Osteoblast (primary cell): Measurements from ENCODE around the gene RNF6. TPM values are rescaled to one million over a fixed set of nuclear protein-coding genes. Genes with fewer than 3 reads are reported as not detected.
A peak's percentile ranks its signal among the peaks of the same experiment; 100 is the strongest.

Experiments
- DNase-seq: peaks from one replicate; pipeline ENCODE4 v3.0.0; 2011; ENCODE audit warnings: low spot score, mixed read lengths; ENCODE audit not compliant: insufficient read length; ENCODE audit errors: missing footprints
- H2AFZ ChIP-seq: 2 replicates; pipeline ENCODE4 v1.6.0; 2011; ENCODE audit warnings: mild to moderate bottlenecking, low read length
- H3K27ac ChIP-seq: 2 replicates; pipeline ENCODE4 v1.5.1; 2011; ENCODE audit warnings: mild to moderate bottlenecking, low read depth, low read length, moderate library complexity
- H3K27me3 ChIP-seq: 2 replicates; pipeline ENCODE4 v1.6.0; 2012; ENCODE audit warnings: mild to moderate bottlenecking, control low read depth, inconsistent platforms, low read length, moderate library complexity; ENCODE audit not compliant: insufficient read depth
- H3K36me3 ChIP-seq: 2 replicates; pipeline ENCODE4 v1.5.1; 2011; ENCODE audit warnings: mild to moderate bottlenecking, low read length, control low read depth, moderate library complexity; ENCODE audit not compliant: insufficient read depth
- H3K4me1 ChIP-seq: 2 replicates; pipeline ENCODE4 v1.5.1; 2011; ENCODE audit warnings: mild to moderate bottlenecking, low read length, control low read depth, moderate library complexity; ENCODE audit not compliant: insufficient read depth
- H3K4me2 ChIP-seq: 2 replicates; pipeline ENCODE4 v1.6.0; 2011; ENCODE audit warnings: mild to moderate bottlenecking, low read length; ENCODE audit not compliant: insufficient read depth
- H3K4me3 ChIP-seq: fragments of 200-600 bp; sonication (generic); 3 replicates; pipeline ENCODE4 v1.5.1; 2012; ENCODE audit warnings: mild to moderate bottlenecking, low read length, inconsistent platforms; ENCODE audit not compliant: insufficient read depth
- H3K79me2 ChIP-seq: 2 replicates; pipeline ENCODE4 v1.6.0; 2012; ENCODE audit warnings: mild to moderate bottlenecking, low read length, control low read depth, inconsistent platforms; ENCODE audit not compliant: insufficient read depth
- H3K9me3 ChIP-seq: 2 replicates; pipeline ENCODE4 v1.5.1; 2011; ENCODE audit warnings: low read depth, low read length, control low read depth
- H4K20me1 ChIP-seq: 2 replicates; pipeline ENCODE4 v1.6.0; 2012; ENCODE audit warnings: mild to moderate bottlenecking, low read length, control low read depth; ENCODE audit not compliant: insufficient read depth
- CTCF ChIP-seq: IDR thresholded peaks from 2 replicates; pipeline ENCODE4 v1.5.1; 2011; ENCODE audit warnings: mild to moderate bottlenecking, low read depth, low read length, moderate library complexity; ENCODE audit errors: extremely low read depth
- total RNA-seq: library from RNA; depleted of rRNA; stranded (reverse); fragments of >200 nt; gene quantifications from 2 replicates; pipeline ENCODE4 v1.2.3, GENCODE V29; 2012

The RNF6 gene
- total RNA-seq, 1 donor, result 52.5 TPM

DNA sequence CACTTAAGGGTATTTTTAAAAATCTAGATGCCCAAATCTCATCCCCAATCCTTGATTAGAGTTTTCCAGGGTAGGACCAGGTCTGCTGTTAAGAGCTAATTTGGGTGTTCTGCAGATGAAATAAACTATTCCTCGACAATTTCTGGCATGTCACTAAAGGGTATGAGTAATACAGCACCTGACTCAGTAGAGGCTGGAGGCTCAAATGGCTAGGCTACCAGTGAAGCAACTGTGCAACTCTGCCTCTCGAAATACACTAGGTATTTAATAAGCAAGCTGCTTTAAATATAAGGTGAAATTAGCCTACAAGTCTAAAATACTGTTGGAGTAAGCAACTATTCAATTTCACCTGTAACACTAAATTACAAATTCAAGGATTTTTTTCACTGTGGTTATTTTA is 1.5 kb downstream of the RNF6 start:
- TF ChIP-seq CTCF, result no peak
- no peak for DNase-seq
- H3K27ac ChIP-seq, result peak overlapping the region; percentile 89
- no peak overlapping the region for H2AFZ ChIP-seq
- H3K27me3 ChIP-seq, result peaks cover under 1% of the 10 kb centered on the region
- peaks cover 7% of the 10 kb centered on the region for H4K20me1 ChIP-seq
- H3K79me2 ChIP-seq, result peaks cover 25% of the 10 kb centered on the region
- H3K4me1 ChIP-seq, result peaks cover 23% of the 10 kb centered on the region
- H3K36me3 ChIP-seq, result peaks cover 37% of the 10 kb centered on the region
- peak overlapping the region; percentile 88 for H3K4me3 ChIP-seq
- H3K9me3 ChIP-seq, result no peaks in the 10 kb centered on the region
- peak overlapping the region; percentile 85 for H3K4me2 ChIP-seq

DNA sequence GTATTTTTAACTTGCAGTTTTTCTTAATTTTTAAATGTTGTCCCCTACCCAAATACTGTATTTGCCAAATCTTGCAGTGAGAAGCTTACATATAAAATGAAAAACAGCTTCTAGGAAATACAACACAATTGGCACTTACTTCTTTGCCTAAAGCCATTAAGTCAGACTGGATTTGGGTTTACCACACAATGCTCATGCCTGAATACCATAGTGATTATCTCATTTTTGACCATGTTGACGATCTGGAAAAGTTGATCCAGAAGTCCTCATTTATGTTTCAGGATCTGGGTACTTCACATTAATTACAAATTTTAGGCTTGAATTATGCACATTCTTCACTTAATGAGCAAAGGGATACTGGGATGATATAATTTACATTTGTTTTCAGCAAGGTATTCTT is 2.4 kb downstream of the RNF6 start:
- peak overlapping the region; percentile 85 for H3K4me2 ChIP-seq
- DNase-seq, result no peak
- H4K20me1 ChIP-seq, result peaks cover 7% of the 10 kb centered on the region
- no peaks in the 10 kb centered on the region for H3K27me3 ChIP-seq
- peaks cover 25% of the 10 kb centered on the region for H3K79me2 ChIP-seq
- H2AFZ ChIP-seq, result no peak overlapping the region
- H3K27ac ChIP-seq, result peak overlapping the region; percentile 14
- TF ChIP-seq CTCF, result no peak
- peaks cover 23% of the 10 kb centered on the region for H3K4me1 ChIP-seq
- no peaks in the 10 kb centered on the region for H3K9me3 ChIP-seq
- H3K36me3 ChIP-seq, result peaks cover 45% of the 10 kb centered on the region
- H3K4me3 ChIP-seq, result no peak overlapping the region

DNA sequence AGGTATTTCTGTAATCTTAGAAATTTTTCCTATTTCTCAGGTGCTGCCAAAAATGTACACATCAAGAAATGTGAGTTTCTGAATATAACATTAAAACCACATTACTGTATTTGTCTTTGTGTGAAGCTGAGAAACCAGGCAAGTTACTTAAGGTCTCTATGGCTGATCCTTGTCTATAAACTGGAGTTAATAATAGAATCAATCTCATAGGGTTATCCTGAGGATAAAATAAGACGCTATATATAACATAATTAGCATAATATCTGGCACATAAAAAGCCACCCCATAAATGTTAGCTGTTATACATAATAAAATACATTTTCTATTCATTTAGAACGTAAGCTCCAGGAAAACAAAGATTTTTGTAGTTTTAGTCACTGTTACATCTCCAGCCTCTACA is 6.1 kb downstream of the RNF6 start:
- Histone ChIP-seq H3K79me2 (peaks cover 20% of the 10 kb centered on the region), H2AFZ (no peak overlapping the region), H3K27me3 (no peaks in the 10 kb centered on the region), H3K27ac (no peak overlapping the region), H4K20me1 (peaks cover 7% of the 10 kb centered on the region), H3K4me1 (peaks cover 17% of the 10 kb centered on the region), H3K9me3 (no peaks in the 10 kb centered on the region), H3K4me2 (no peak overlapping the region), H3K36me3 (peaks cover 64% of the 10 kb centered on the region), H3K4me3 (no peak overlapping the region)
- DNase-seq, result no peak
- no peak for TF ChIP-seq CTCF

DNA sequence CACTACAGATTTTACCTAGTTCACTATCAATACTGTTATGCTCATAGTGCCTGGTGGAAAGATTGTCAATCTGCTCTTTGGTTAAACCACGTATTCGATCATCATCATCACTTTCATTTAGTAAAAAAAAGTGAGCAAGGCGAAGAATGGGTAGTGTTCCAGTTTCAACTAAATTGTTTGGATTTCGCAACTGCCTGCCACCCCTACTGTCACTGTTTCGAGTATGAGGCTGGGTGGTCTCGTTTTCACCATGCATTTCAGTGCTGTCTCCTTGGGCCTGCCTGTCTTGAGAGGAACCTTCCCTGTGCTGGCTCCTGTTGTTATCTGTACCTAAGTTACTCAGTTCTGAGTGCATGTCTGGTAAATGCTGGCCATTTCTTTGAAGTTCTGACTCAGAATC is 8.1 kb downstream of the RNF6 start:
- Histone ChIP-seq H3K27ac (no peak overlapping the region), H3K4me3 (no peak overlapping the region), H3K36me3 (peaks cover 65% of the 10 kb centered on the region), H3K4me1 (no peaks in the 10 kb centered on the region), H3K4me2 (no peak overlapping the region), H2AFZ (no peak overlapping the region), H3K9me3 (no peaks in the 10 kb centered on the region), H4K20me1 (no peaks in the 10 kb centered on the region), H3K27me3 (no peaks in the 10 kb centered on the region), H3K79me2 (peaks cover 3% of the 10 kb centered on the region)
- TF ChIP-seq CTCF, result no peak
- no peak for DNase-seq
